HG02943 (cell line): ENCODE measurements around the gene SUFU.

Experiments used
- ATAC-seq: cut with Tn5 transposase; IDR thresholded peaks from one replicate; pipeline ENCODE4 v1.9.1; 2021; ENCODE audit warnings: mild to moderate bottlenecking, low read depth, moderate library complexity; ENCODE audit not compliant: unreplicated experiment

SUFU gene

GRCh38 chr10:102588875-102589274 lies 85.1 kb downstream of the SUFU start:
- no peak for ATAC-seq

- ATAC-seq, result no peak
Measured at GRCh38 chr10:102593074-102593803, 89.5 kb downstream of the SUFU start.

- ATAC-seq, result no peak
Measured at GRCh38 chr10:102593804-102594079, 90.0 kb downstream of the SUFU start.

- ATAC-seq, result no peak
Measured at GRCh38 chr10:102595293-102595692, 91.5 kb downstream of the SUFU start.

GRCh38 chr10:102595897-102596296 lies 92.1 kb downstream of the SUFU start:
- no peak for ATAC-seq

- no peak for ATAC-seq
Measured at GRCh38 chr10:102596506-102596971, 92.8 kb downstream of the SUFU start.

GRCh38 chr10:102597131-102597991 lies 93.6 kb downstream of the SUFU start:
- no peak for ATAC-seq

GRCh38 chr10:102598243-102598642 lies 94.5 kb downstream of the SUFU start:
- no peak for ATAC-seq

GRCh38 chr10:102599565-102600327 lies 96.0 kb downstream of the SUFU start:
- no peak for ATAC-seq

GRCh38 chr10:102600816-102601215 lies 97.0 kb downstream of the SUFU start:
- ATAC-seq, result no peak

- ATAC-seq, result no peak
Measured at GRCh38 chr10:102601639-102602038, 97.9 kb downstream of the SUFU start.

GRCh38 chr10:102602272-102603045 lies 98.7 kb downstream of the SUFU start:
- ATAC-seq, result no peak

- ATAC-seq, result no peak
Measured at GRCh38 chr10:102603946-102604345, 100.2 kb downstream of the SUFU start.

GRCh38 chr10:102604439-102604841 lies 100.7 kb downstream of the SUFU start:
- ATAC-seq, result no peak

- no peak for ATAC-seq
Measured at GRCh38 chr10:102605712-102606111, 101.9 kb downstream of the SUFU start.

- ATAC-seq, result no peak
Measured at GRCh38 chr10:102608487-102608886, 104.7 kb downstream of the SUFU start.

- ATAC-seq, result no peak
Measured at GRCh38 chr10:102610441-102610887, 106.7 kb downstream of the SUFU start.

GRCh38 chr10:102611514-102612087 lies 107.8 kb downstream of the SUFU start:
- no peak for ATAC-seq

GRCh38 chr10:102612964-102613275 lies 109.1 kb downstream of the SUFU start:
- ATAC-seq, result no peak

- no peak for ATAC-seq
Measured at GRCh38 chr10:102613286-102613685, 109.5 kb downstream of the SUFU start.
